GM19351 (cell line): Measurements from ENCODE around the gene NOS1.

Source experiments
- ATAC-seq: cut with Tn5 transposase; IDR thresholded peaks from one replicate; pipeline ENCODE4 v1.9.1; 2021; ENCODE audit warnings: mild to moderate bottlenecking, moderate library complexity; ENCODE audit not compliant: unreplicated experiment

The NOS1 gene

GRCh38 chr12:117365049-117365616, 3.7 kb upstream of the NOS1 start:
- no peak for ATAC-seq

GRCh38 chr12:117363953-117364486, 2.6 kb upstream of the NOS1 start:
- ATAC-seq, result no peak

- no peak for ATAC-seq
Observed at GRCh38 chr12:117363056-117363662, 1.7 kb upstream of the NOS1 start.

DNA sequence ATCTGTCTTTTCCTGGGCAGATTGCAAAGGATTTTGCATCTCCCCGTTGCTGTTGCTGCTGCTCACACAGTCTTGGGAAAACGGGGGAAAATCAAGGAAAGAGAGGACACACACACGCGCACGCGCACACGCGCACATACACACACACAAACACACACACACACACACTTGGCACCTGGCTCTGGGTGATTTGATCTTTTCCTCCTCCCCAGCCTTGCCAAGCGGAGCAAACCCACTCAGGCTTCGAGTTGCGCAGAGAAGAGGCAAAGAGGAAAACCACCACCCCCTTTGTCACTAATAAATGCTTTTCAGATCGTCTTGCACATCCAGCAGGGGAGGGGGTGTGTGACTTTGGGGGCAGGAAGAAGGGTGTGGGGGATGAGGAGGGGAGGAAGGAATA, 965 bp upstream of the NOS1 start:
- ATAC-seq, result no peak

DNA sequence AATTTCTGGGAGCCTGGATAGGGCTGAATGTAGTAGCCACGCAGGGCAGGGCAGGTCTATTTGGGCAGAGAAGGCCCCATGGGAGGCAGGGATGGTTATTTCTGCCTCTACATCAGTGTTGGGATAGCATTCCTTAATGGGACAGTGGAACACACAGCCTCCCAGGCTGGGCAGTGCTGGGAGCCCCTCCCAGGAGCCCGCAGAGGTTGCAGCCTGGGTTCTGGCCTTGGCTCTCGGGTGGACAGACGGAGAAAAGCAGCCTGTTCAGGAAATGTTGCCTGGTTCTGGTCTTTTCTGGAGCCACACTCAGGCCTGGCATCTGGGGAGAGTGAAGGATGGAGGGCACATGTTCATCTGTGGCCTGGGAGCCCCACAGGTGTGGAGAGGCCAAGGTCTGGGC, 479 bp upstream of the NOS1 start:
- no peak for ATAC-seq

DNA sequence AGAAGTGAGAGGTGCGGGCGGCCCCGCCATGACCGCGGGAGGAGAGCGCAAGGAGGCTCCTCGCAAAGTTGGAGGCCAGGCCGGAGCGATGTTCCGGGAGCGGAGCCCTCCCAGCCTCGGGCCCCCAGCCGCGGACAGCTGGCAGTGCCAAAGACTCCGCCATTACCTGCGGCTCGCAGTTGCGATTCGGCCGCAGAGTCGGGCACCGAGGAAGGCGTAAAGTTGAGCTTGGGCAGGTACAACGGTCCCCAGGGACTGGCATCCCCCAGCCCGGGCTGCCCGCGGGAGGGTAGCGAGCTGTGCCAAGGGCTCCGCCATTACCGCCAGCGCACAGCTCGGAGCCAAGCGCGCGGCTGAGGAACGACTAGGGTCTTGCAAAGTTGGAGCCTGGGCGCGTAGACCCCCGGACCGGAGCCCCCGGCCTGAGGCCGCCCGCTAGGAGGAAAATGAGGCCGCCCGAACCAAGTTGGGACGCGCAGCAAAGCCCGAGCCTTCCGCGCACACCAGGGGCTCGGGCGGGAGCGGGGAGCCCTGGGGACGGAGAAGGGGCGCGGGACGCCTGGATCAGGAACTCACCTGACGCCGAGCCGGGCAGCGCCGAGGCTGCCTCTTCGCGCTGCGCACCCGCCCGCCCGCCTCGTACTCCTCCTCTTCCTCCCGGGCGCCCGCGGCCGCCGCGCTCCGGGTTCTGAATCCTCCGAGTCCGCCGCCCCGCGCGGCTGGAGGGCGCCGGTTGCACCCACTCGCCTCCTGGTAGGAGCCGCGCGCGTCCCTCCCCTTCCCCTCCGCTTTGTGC, 677 bp downstream of the NOS1 start:
- no peak for ATAC-seq

GRCh38 chr12:117360222-117360550, 1.2 kb downstream of the NOS1 start:
- no peak for ATAC-seq

- ATAC-seq, result no peak
Observed at GRCh38 chr12:117359029-117359845, 2.2 kb downstream of the NOS1 start.

- no peak for ATAC-seq
Observed at GRCh38 chr12:117356048-117356447, 5.4 kb downstream of the NOS1 start.

- no peak for ATAC-seq
Observed at GRCh38 chr12:117352883-117353282, 8.5 kb downstream of the NOS1 start.

- ATAC-seq, result no peak
Observed at GRCh38 chr12:117352206-117352605, 9.2 kb downstream of the NOS1 start.

- ATAC-seq, result no peak
Observed at GRCh38 chr12:117350140-117350539, 11.3 kb downstream of the NOS1 start.

GRCh38 chr12:117347588-117347987, 13.8 kb downstream of the NOS1 start:
- no peak for ATAC-seq

GRCh38 chr12:117344716-117345115, 16.7 kb downstream of the NOS1 start:
- ATAC-seq, result no peak

DNA sequence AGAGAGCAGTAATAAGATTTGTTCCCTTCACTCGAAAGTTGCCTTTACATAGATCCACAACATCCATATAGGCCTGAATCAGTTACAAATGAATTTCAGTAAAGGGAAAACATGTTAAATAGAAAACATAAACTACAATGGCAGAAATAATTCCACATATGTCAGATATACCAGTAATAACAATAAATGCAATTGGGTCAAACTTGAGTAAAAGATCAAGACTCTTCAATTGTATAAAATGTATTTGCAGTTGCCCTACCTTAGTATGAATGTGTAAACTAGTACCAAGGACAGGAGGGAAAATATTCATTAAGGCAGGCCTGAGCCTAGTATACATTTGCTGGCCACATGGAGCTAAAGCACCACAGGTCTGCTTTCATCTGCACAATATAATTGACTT, 17.6 kb downstream of the NOS1 start:
- no peak for ATAC-seq

- ATAC-seq, result no peak
Observed at GRCh38 chr12:117343296-117343695, 18.1 kb downstream of the NOS1 start.

DNA sequence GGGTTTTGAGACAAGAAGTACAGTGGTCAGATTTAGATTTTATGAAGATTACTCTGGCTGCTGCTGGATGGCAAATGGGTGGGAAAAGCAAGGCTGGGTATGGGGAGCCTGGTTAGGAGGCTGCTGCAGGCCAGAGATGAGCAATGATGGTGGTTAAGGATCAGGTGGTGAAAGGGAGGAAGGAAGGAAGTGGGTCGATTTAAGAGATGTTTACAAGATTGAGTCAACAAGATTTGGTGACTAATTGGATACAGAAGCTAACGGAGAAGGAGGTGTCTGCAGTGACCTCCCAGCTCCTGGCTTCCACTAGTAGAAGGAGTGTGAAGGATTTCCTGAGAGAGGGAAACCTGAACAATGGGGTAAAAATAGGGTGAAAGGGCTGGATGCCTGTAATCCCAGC, 18.7 kb downstream of the NOS1 start:
- no peak for ATAC-seq

GRCh38 chr12:117342247-117342646, 19.2 kb downstream of the NOS1 start:
- ATAC-seq, result no peak

GRCh38 chr12:117339104-117339503, 22.3 kb downstream of the NOS1 start:
- no peak for ATAC-seq

DNA sequence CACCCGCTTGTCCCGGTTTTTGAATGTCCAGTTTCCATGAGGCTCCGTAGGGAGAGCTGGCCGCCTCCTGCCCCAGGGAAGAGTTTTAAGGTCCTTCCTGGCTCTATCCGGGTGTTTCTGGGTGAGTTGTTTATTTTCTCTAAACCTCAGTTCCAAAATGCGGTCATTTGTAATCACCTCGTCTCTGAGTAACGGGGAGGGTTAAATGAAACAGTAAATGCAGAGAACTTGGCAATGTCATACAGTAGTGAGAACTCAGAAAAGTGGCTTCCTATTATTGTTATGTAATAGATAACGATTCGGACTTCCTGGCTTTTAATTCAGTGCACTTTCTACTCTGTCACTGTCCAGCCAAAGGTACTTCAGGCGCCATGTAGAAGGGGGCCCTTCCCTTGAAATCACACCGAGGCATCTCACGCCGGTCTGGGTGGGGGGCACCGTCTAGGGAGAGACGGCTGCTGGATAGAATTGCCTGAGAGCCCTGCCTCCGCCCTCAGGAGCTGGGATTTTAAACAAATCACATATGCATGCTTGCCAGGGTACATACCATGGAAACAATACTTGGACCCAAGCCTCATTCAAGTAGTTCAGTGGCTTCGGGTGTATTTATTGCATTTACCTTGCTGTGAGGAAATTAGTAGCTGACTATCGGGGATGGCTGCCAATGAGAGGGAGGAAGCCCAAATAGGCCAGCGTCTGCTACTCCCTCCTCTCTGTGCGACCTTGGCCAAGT, 26.4 kb downstream of the NOS1 start:
- no peak for ATAC-seq

- no peak for ATAC-seq
Observed at GRCh38 chr12:117334051-117334450, 27.4 kb downstream of the NOS1 start.
